T-helper 1 cell treated with Interleukin-12 subunit alpha and Interleukin-12 subunit beta and Interleukin-4 antibody, amounts not matched to agents 30 μg/mL and 1 μg/mL, for 36 hours (primary cell): ENCODE results near the gene HOXC5.

Experiments
- H3K27ac Mint-ChIP-seq: one replicate; pipeline ENCODE4 v1.8.0; 2021; ENCODE audit warnings: mild to moderate bottlenecking, mixed read lengths
- H3K27me3 Mint-ChIP-seq: one replicate; pipeline ENCODE4 v1.8.0; 2021; ENCODE audit warnings: low read depth, mixed read lengths
- H3K36me3 Mint-ChIP-seq: one replicate; pipeline ENCODE4 v1.8.0; 2021; ENCODE audit warnings: low read depth, mixed read lengths
- H3K4me1 Mint-ChIP-seq: one replicate; pipeline ENCODE4 v1.8.0; 2021; ENCODE audit warnings: low read depth, mixed read lengths
- H3K4me3 Mint-ChIP-seq: one replicate; pipeline ENCODE4 v1.8.0; 2021; ENCODE audit warnings: mild to moderate bottlenecking, moderate library complexity, mixed read lengths
- H3K9me3 Mint-ChIP-seq: one replicate; pipeline ENCODE4 v1.8.0; 2021; ENCODE audit warnings: mixed read lengths

HOXC5 gene

GRCh38 chr12:54018468-54018984 lies 14.3 kb upstream of the HOXC5 start:
- Mint-ChIP-seq H3K9me3 (no peaks in the 10 kb centered on the region), H3K36me3 (no peaks in the 10 kb centered on the region), H3K27me3 (peaks cover 84% of the 10 kb centered on the region), H3K4me1 (peaks cover 18% of the 10 kb centered on the region), H3K27ac (no peak overlapping the region), H3K4me3 (peak overlapping the region; percentile 83)

DNA sequence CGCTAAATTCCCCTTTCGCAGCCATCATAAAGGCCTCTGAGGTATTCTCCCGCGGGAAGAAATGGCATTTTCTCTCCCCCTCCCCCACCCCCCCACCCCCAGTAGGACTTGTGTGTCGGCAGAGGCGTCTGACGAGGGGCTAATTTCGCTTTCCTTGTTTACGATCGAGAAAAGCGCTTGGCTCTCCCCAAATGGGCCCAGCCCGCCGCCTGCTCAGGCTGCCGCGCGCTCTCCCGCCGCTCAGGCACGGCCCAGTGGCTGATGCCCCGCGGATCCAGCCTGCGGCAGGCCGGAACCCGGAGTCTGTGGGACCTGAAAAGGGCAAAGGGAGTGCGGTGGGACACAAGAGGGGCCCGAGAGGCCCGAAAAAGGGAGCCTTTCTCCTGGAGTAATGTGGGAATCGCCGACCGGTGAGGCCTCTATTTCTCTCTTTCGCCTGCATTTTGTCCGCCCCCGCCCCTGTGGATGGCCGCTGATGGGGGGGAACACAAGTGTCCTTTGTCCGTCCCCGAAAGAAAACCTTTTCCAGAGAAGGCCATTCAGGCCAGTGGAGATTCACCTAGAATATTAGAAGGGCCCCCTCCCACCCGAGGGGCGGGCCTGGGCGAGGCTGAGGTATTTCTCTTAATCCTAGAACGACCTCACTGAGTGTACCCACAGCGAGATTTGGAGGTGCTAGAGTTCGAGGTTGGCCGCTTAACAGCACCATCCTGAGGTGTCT lies 13.6 kb upstream of the HOXC5 start:
- no peak overlapping the region for H3K27ac Mint-ChIP-seq
- H3K36me3 Mint-ChIP-seq: no peaks in the 10 kb centered on the region
- no peak overlapping the region for H3K4me3 Mint-ChIP-seq
- H3K27me3 Mint-ChIP-seq: peaks cover 84% of the 10 kb centered on the region
- H3K4me1 Mint-ChIP-seq: peaks cover 18% of the 10 kb centered on the region
- H3K9me3 Mint-ChIP-seq: no peaks in the 10 kb centered on the region

DNA sequence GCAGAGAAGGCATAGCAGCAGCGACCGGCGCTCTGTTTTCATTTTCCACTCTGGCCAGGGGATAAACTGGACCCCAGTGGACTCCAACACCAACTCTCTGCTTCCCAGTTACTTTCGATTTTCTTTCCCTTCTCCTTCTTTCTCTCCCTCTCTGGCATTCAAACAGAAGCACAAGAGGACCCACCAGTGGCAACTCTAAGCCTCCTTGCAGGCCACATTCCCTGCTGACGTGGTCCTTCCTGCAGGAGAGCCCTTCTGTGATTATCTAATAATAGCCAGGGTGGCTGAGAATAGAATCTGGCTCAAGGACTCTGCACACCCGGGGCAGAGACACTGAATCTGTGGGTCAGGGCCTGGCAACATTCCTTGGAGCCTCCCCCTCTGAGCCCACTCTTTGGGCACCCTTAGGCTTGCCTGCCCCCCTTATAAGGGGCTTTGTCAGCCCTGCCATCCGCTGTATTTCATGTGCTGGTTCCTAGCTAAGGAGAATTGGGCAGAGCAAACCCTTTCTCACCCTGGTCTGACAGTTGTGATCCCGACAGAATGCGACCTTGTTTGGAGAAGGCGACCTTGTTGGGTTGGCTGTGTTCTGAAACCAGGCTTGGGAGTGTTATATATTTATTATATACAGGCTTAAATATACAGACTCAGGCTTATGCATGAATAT lies 12.8 kb upstream of the HOXC5 start:
- Mint-ChIP-seq H3K9me3 (no peaks in the 10 kb centered on the region), H3K4me3 (no peak overlapping the region), H3K36me3 (no peaks in the 10 kb centered on the region), H3K4me1 (peaks cover 13% of the 10 kb centered on the region), H3K27me3 (peaks cover 84% of the 10 kb centered on the region), H3K27ac (no peak overlapping the region)

- Mint-ChIP-seq H3K36me3 (no peaks in the 10 kb centered on the region), H3K4me3 (no peak overlapping the region), H3K4me1 (peaks cover 15% of the 10 kb centered on the region), H3K9me3 (no peaks in the 10 kb centered on the region), H3K27ac (no peak overlapping the region), H3K27me3 (peaks cover 84% of the 10 kb centered on the region)
Observed at GRCh38 chr12:54020591-54021405, 12.1 kb upstream of the HOXC5 start.

GRCh38 chr12:54021432-54022013 lies 11.3 kb upstream of the HOXC5 start:
- Mint-ChIP-seq H3K9me3 (no peaks in the 10 kb centered on the region), H3K27ac (no peak overlapping the region), H3K36me3 (no peaks in the 10 kb centered on the region), H3K27me3 (peaks cover 84% of the 10 kb centered on the region), H3K4me1 (peaks cover 19% of the 10 kb centered on the region), H3K4me3 (peak overlapping the region; percentile 25)

GRCh38 chr12:54022960-54023884 lies 9.6 kb upstream of the HOXC5 start:
- Mint-ChIP-seq H3K27me3 (peaks cover 88% of the 10 kb centered on the region), H3K9me3 (no peaks in the 10 kb centered on the region), H3K27ac (no peak overlapping the region), H3K4me1 (peaks cover 21% of the 10 kb centered on the region), H3K36me3 (no peaks in the 10 kb centered on the region), H3K4me3 (no peak overlapping the region)

GRCh38 chr12:54024127-54024526 lies 8.7 kb upstream of the HOXC5 start:
- peaks cover 95% of the 10 kb centered on the region for H3K27me3 Mint-ChIP-seq
- peaks cover 24% of the 10 kb centered on the region for H3K4me1 Mint-ChIP-seq
- H3K4me3 Mint-ChIP-seq: no peak overlapping the region
- H3K36me3 Mint-ChIP-seq: no peaks in the 10 kb centered on the region
- no peak overlapping the region for H3K27ac Mint-ChIP-seq
- H3K9me3 Mint-ChIP-seq: no peaks in the 10 kb centered on the region

GRCh38 chr12:54024581-54025305 lies 8.1 kb upstream of the HOXC5 start:
- H3K4me1 Mint-ChIP-seq: peaks cover 23% of the 10 kb centered on the region
- no peaks in the 10 kb centered on the region for H3K36me3 Mint-ChIP-seq
- H3K27ac Mint-ChIP-seq: no peak overlapping the region
- peaks cover 94% of the 10 kb centered on the region for H3K27me3 Mint-ChIP-seq
- H3K4me3 Mint-ChIP-seq: no peak overlapping the region
- H3K9me3 Mint-ChIP-seq: no peaks in the 10 kb centered on the region

GRCh38 chr12:54025499-54026405 lies 7.1 kb upstream of the HOXC5 start:
- no peak overlapping the region for H3K4me3 Mint-ChIP-seq
- H3K9me3 Mint-ChIP-seq: no peaks in the 10 kb centered on the region
- peaks cover 93% of the 10 kb centered on the region for H3K27me3 Mint-ChIP-seq
- H3K27ac Mint-ChIP-seq: no peak overlapping the region
- peaks cover 23% of the 10 kb centered on the region for H3K4me1 Mint-ChIP-seq
- peaks cover 2% of the 10 kb centered on the region for H3K36me3 Mint-ChIP-seq

DNA sequence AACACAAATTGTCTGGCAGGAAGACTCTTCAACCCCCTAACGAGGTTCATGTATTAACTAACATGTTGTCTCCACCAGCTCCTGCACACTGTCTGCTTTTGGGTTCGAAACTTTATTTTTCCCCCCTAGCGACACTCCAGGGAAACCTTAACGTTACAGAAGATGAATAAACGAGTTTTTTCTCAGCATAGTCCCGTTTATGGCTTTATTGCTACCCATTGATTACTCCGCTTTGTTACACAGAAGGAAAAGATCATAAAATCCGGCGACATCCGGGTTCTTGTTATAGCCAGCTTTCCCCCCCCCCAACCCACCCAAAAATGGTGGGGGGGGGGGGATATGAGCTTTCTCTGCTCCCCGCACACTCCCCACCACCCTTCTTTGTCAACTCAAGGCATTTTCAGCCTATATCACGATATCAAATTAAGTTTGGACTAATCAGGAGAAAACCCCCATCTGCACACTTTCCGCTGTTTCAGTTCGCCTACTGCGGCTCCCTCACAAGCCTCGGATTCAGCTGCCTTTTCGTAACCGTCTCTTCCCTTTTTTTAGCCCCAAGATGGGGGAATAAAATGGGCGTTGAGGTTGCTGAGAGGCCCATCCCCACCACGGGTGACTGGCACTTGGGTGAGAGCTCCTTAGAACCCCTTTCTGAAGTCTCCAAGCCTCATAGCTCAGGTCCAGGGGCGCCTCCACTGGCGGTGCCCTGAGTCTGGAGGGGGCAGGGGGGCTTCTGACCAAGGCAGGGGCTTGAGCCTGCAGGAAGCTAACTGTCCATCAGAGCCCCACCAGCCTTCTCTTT lies 6.0 kb upstream of the HOXC5 start:
- Mint-ChIP-seq H3K4me3 (no peak overlapping the region), H3K27ac (no peak overlapping the region)

DNA sequence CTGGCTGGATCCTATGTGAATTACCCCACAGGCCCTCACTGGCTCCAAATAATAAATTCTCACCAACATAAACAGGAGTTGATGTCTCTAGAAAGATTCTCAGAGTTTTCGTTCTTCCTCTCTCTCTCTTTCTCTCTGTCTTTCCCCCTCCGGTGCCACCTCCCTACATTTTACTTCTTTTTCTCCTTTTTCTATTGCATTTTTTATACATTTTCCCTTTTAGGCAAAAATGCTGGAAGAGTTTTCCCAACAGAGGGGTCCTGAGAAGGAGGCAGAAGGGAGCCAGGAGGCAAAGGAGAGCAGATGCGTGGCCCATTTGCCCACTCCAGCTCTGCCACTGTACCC lies 5.4 kb upstream of the HOXC5 start:
- Mint-ChIP-seq H3K4me1 (peaks cover 23% of the 10 kb centered on the region), H3K4me3 (no peak overlapping the region), H3K36me3 (peaks cover 2% of the 10 kb centered on the region), H3K27ac (no peak overlapping the region), H3K27me3 (peaks cover 95% of the 10 kb centered on the region), H3K9me3 (no peaks in the 10 kb centered on the region)

More for the DNA sequence above, 6.0 kb upstream of the HOXC5 start:
- H3K36me3 Mint-ChIP-seq: peaks cover 2% of the 10 kb centered on the region
- H3K9me3 Mint-ChIP-seq: no peaks in the 10 kb centered on the region
- H3K27me3 Mint-ChIP-seq: peaks cover 95% of the 10 kb centered on the region
- H3K4me1 Mint-ChIP-seq: peaks cover 20% of the 10 kb centered on the region
